Measurements from ENCODE around the gene SRGAP1.

SRGAP1 gene

DNA sequence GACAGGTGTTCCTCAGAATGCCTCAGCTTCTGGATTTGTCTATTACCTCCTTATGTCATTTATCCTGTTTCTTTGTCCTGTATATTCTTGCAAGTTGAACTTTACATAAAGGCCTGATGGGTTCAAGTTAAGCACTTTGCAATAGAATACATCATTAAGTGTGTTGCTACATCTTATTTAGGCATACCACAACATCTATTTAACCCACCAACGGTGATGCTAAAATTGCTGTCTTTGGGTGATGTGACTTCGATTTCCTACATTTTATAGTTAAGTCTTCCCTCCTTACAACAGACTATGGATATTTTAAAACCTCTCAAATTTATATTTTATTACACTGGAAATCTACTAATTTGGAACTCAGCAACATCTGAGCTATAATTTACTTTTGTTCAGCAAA is 206.6 kb downstream of the SRGAP1 start:
- no peak overlapping the region for H3K4me3 ChIP-seq (ENCODE audit: control insufficient read depth in 1 of 7, extremely low read depth in 1 of 7, insufficient read depth in 4 of 7, low read depth in 2 of 7, low read length in 6 of 7)
- CTCF ChIA-PET, result interaction anchor here (1.1 kb wide), 1 partner anchor 9 kb away, joined by 3 read pairs; no protein-coding TSS in a partner anchor
- WGBS (ENCODE audit: insufficient coverage), result no CpG with 5 or more reads among the region's 2 CpGs

DNA sequence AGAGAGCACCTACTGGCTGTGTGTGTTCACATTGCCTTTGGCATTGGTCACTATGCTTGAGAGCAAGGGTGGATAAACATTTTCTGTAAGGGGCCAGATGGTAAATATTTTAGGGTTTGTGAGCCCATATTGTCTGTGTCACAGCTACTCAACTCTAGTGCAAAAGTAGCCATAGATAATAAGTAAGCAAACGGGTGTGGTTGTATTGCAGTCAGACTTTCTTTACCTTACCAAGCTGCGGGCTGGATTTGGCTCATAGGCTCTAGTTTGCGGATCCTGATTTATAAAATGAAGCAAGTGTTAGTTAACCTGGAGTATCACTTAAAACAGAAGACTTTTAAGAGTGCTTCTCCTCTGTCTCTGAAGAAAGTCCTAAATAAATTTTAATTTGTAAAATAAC is 208.6 kb downstream of the SRGAP1 start:
- H3K9me3 ChIP-seq (ENCODE audit: control extremely low read depth in 1 of 5, control insufficient read depth in 4 of 5, insufficient read depth in 2 of 5, low read depth in 1 of 5, low read length in 4 of 5), result no peaks in the 10 kb centered on the region
- 90% methylated on average over 2 of the region's 3 CpGs for WGBS (ENCODE audit: insufficient coverage)
- ChIA-PET CTCF (no interaction called here), POLR2A (no interaction called here)
- H3K4me3 ChIP-seq (ENCODE audit: control insufficient read depth in 1 of 7, extremely low read depth in 1 of 7, insufficient read depth in 4 of 7, low read depth in 2 of 7, low read length in 6 of 7), result no peak overlapping the region
- no peaks in the 10 kb centered on the region for H3K36me3 ChIP-seq (ENCODE audit: control insufficient read depth in 4 of 4, insufficient read depth in 4 of 4, low read length in 3 of 4)
- H3K27ac ChIP-seq (ENCODE audit: insufficient read depth in 1 of 2, low read depth in 1 of 2, low read length in 2 of 2, poor library complexity in 1 of 2, severe bottlenecking in 2 of 2), result no peak overlapping the region
- no peaks in the 10 kb centered on the region for H3K27me3 ChIP-seq (replicated peaks in 2 of 5; ENCODE audit: control insufficient read depth in 4 of 5, insufficient read depth in 5 of 5, low read length in 4 of 5)
- no peak for DNase-seq
- no peaks in the 10 kb centered on the region for H3K4me1 ChIP-seq (ENCODE audit: control extremely low read depth in 1 of 4, control insufficient read depth in 4 of 4, insufficient read depth in 4 of 4, low read length in 3 of 4)

More for the DNA sequence above, 206.6 kb downstream of the SRGAP1 start:
- H3K27ac ChIP-seq (ENCODE audit: insufficient read depth in 1 of 2, low read depth in 1 of 2, low read length in 2 of 2, poor library complexity in 1 of 2, severe bottlenecking in 2 of 2), result no peak overlapping the region
- H3K4me1 ChIP-seq (ENCODE audit: control extremely low read depth in 1 of 4, control insufficient read depth in 4 of 4, insufficient read depth in 4 of 4, low read length in 3 of 4), result no peaks in the 10 kb centered on the region
- H3K9me3 ChIP-seq (ENCODE audit: control extremely low read depth in 1 of 5, control insufficient read depth in 4 of 5, insufficient read depth in 2 of 5, low read depth in 1 of 5, low read length in 4 of 5), result no peaks in the 10 kb centered on the region
- no peaks in the 10 kb centered on the region for H3K27me3 ChIP-seq (replicated peaks in 2 of 5; ENCODE audit: control insufficient read depth in 4 of 5, insufficient read depth in 5 of 5, low read length in 4 of 5)
- no peaks in the 10 kb centered on the region for H3K36me3 ChIP-seq (ENCODE audit: control insufficient read depth in 4 of 4, insufficient read depth in 4 of 4, low read length in 3 of 4)
- no peak for DNase-seq
- POLR2A ChIA-PET, result no interaction called here

DNA sequence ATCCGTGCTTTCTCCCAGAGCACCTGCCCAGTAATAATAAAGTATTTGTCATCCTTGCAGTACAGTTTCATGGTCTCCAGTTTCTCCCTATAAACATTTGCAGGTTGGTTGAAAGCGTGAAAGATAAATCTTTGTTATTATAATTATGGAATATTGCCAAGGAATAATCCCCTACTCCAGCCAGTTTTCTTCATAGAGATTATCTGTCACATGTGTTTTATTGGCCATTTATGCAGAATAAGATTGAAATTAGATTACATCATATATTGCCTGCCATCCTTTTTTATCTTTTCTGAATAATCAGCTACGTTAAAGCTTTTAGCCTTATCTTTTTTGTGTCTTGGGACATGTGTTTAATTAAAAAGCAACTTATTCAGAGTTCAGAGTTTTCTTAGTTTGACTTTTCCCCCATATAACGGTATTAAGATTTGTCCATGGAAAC is 209.6 kb downstream of the SRGAP1 start:
- no peak for DNase-seq
- Histone ChIP-seq H3K4me1 (ENCODE audit: control extremely low read depth in 1 of 4, control insufficient read depth in 4 of 4, insufficient read depth in 4 of 4, low read length in 3 of 4) (no peaks in the 10 kb centered on the region), H3K9me3 (ENCODE audit: control extremely low read depth in 1 of 5, control insufficient read depth in 4 of 5, insufficient read depth in 2 of 5, low read depth in 1 of 5, low read length in 4 of 5) (no peaks in the 10 kb centered on the region), H3K27me3 (replicated peaks in 2 of 5; ENCODE audit: control insufficient read depth in 4 of 5, insufficient read depth in 5 of 5, low read length in 4 of 5) (no peaks in the 10 kb centered on the region), H3K27ac (ENCODE audit: insufficient read depth in 1 of 2, low read depth in 1 of 2, low read length in 2 of 2, poor library complexity in 1 of 2, severe bottlenecking in 2 of 2) (no peak overlapping the region), H3K4me3 (ENCODE audit: control insufficient read depth in 1 of 7, extremely low read depth in 1 of 7, insufficient read depth in 4 of 7, low read depth in 2 of 7, low read length in 6 of 7) (no peak overlapping the region), H3K36me3 (ENCODE audit: control insufficient read depth in 4 of 4, insufficient read depth in 4 of 4, low read length in 3 of 4) (no peaks in the 10 kb centered on the region)
- ChIA-PET POLR2A (no interaction called here), CTCF (no interaction called here)
- WGBS (ENCODE audit: insufficient coverage), result no CpG with 5 or more reads among the region's 4 CpGs

DNA sequence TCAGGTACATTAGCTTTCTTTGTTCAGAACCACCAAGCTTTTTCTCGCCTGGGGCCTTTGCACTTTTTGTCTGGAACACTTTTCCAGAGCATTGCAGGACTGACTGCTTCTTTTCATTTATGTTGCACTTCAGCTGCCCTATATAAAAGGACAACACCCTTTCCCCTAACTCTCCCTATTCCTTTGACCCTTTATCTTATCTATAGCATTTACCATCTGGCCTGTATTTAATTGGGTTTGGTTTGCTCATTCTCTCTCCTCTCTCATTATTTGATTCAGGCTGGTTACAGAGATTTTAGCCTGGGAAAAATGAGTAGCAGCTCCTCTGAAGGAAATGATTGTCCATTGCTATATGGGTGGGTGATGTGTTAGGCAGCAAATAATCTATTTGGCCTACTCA is 212.2 kb downstream of the SRGAP1 start:
- H3K4me3 ChIP-seq (ENCODE audit: control insufficient read depth in 1 of 7, extremely low read depth in 1 of 7, insufficient read depth in 4 of 7, low read depth in 2 of 7, low read length in 6 of 7), result no peak overlapping the region
- no peaks in the 10 kb centered on the region for H3K27me3 ChIP-seq (replicated peaks in 2 of 5; ENCODE audit: control insufficient read depth in 4 of 5, insufficient read depth in 5 of 5, low read length in 4 of 5)
- no peak for DNase-seq
- H3K4me1 ChIP-seq (ENCODE audit: control extremely low read depth in 1 of 4, control insufficient read depth in 4 of 4, insufficient read depth in 4 of 4, low read length in 3 of 4), result no peaks in the 10 kb centered on the region
- no peaks in the 10 kb centered on the region for H3K9me3 ChIP-seq (ENCODE audit: control extremely low read depth in 1 of 5, control insufficient read depth in 4 of 5, insufficient read depth in 2 of 5, low read depth in 1 of 5, low read length in 4 of 5)
- ChIA-PET CTCF (no interaction called here), POLR2A (no interaction called here)
- H3K27ac ChIP-seq (ENCODE audit: insufficient read depth in 1 of 2, low read depth in 1 of 2, low read length in 2 of 2, poor library complexity in 1 of 2, severe bottlenecking in 2 of 2), result no peak overlapping the region
- no peaks in the 10 kb centered on the region for H3K36me3 ChIP-seq (ENCODE audit: control insufficient read depth in 4 of 4, insufficient read depth in 4 of 4, low read length in 3 of 4)
- WGBS (ENCODE audit: insufficient coverage), result 100% methylated on average over 1 of the region's 1 CpG

DNA sequence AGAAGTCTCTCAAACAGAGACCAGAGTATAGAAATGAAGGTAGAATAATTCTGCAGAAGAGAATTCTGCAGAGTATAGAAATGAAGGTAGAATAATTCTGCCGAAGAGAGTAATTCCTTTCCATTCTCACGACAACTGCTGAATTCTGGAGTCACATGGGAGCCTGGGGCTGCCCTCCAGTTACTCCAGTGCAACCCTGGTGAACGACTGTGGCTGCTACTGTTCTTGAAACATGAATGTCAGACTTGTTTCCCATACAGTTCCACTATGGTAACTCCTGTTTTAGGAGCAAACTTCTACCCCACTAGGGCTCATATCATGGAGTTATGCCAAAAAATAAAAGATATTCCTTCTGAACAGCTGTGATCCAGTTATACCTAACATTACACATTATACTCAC is 213.2 kb downstream of the SRGAP1 start:
- DNase-seq, result no peak
- ChIA-PET CTCF (no interaction called here), POLR2A (no interaction called here)
- Histone ChIP-seq H3K4me3 (ENCODE audit: control insufficient read depth in 1 of 7, extremely low read depth in 1 of 7, insufficient read depth in 4 of 7, low read depth in 2 of 7, low read length in 6 of 7) (no peak overlapping the region), H3K27me3 (replicated peaks in 2 of 5; ENCODE audit: control insufficient read depth in 4 of 5, insufficient read depth in 5 of 5, low read length in 4 of 5) (no peaks in the 10 kb centered on the region), H3K27ac (ENCODE audit: insufficient read depth in 1 of 2, low read depth in 1 of 2, low read length in 2 of 2, poor library complexity in 1 of 2, severe bottlenecking in 2 of 2) (no peak overlapping the region), H3K9me3 (ENCODE audit: control extremely low read depth in 1 of 5, control insufficient read depth in 4 of 5, insufficient read depth in 2 of 5, low read depth in 1 of 5, low read length in 4 of 5) (no peaks in the 10 kb centered on the region), H3K36me3 (ENCODE audit: control insufficient read depth in 4 of 4, insufficient read depth in 4 of 4, low read length in 3 of 4) (no peaks in the 10 kb centered on the region), H3K4me1 (ENCODE audit: control extremely low read depth in 1 of 4, control insufficient read depth in 4 of 4, insufficient read depth in 4 of 4, low read length in 3 of 4) (no peaks in the 10 kb centered on the region)
- WGBS (ENCODE audit: insufficient coverage), result 100% methylated on average over 3 of the region's 3 CpGs

DNA sequence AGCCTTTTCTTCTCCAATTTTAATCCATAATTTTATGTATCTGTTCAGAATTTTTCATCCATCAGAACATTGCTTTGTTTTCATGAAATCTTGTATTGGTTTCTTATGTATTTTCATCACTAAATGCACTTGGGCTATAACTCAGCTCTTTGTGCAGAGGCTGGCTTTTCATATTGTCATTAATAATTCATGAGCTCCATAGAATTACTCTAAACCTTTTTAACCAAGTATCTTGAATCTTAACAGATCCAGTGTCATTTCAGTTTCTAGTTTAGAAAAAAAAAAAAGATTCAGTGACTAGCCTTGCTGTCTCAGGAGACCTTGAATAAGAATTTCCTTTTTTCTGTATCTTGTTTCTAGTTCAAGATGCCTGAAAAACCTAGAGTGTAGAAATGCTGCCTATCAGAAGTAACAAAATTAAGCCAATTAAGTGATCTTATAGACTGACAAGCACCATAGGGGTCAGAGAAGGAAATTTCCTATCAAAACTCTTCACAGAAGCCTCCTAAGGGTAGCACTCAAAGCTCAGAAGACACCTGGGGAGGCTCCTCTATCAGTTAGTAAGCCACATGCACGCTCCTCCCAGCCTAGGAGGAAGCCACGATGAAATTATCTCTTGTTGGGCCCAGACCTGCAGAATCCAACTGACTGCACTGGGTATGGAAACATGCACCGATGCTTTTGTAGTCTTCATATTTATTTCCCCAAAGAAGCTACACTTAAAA is 214.2 kb downstream of the SRGAP1 start:
- H3K4me1 ChIP-seq (ENCODE audit: control extremely low read depth in 1 of 4, control insufficient read depth in 4 of 4, insufficient read depth in 4 of 4, low read length in 3 of 4), result no peaks in the 10 kb centered on the region
- H3K4me3 ChIP-seq (ENCODE audit: control insufficient read depth in 1 of 7, extremely low read depth in 1 of 7, insufficient read depth in 4 of 7, low read depth in 2 of 7, low read length in 6 of 7), result no peak overlapping the region
- H3K36me3 ChIP-seq (ENCODE audit: control insufficient read depth in 4 of 4, insufficient read depth in 4 of 4, low read length in 3 of 4), result no peaks in the 10 kb centered on the region
- no peaks in the 10 kb centered on the region for H3K27me3 ChIP-seq (replicated peaks in 2 of 5; ENCODE audit: control insufficient read depth in 4 of 5, insufficient read depth in 5 of 5, low read length in 4 of 5)
- 100% methylated on average over 3 of the region's 3 CpGs for WGBS (ENCODE audit: insufficient coverage)
- ChIA-PET CTCF (no interaction called here), POLR2A (no interaction called here)
- no peak overlapping the region for H3K27ac ChIP-seq (ENCODE audit: insufficient read depth in 1 of 2, low read depth in 1 of 2, low read length in 2 of 2, poor library complexity in 1 of 2, severe bottlenecking in 2 of 2)
- no peaks in the 10 kb centered on the region for H3K9me3 ChIP-seq (ENCODE audit: control extremely low read depth in 1 of 5, control insufficient read depth in 4 of 5, insufficient read depth in 2 of 5, low read depth in 1 of 5, low read length in 4 of 5)
- no peak for DNase-seq

DNA sequence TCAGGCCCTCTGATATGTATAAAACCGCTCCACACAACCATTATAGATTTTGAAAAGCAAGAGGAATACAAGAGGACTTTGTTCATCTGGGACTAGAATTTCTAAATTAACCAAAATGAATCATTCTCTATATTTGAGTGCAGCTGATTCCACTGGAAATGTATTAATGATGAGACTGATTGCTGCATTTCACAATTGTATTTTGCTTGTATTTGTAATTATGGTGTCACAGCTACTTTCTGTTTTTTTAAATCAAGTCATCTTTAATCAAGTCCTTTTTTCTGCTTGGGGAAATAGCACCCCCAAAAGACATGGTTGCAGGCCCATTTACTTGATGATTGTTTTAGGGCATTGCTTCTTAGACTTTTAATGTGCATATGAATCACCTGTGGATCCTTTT is 215.2 kb downstream of the SRGAP1 start:
- Histone ChIP-seq H3K9me3 (ENCODE audit: control extremely low read depth in 1 of 5, control insufficient read depth in 4 of 5, insufficient read depth in 2 of 5, low read depth in 1 of 5, low read length in 4 of 5) (no peaks in the 10 kb centered on the region), H3K27ac (ENCODE audit: insufficient read depth in 1 of 2, low read depth in 1 of 2, low read length in 2 of 2, poor library complexity in 1 of 2, severe bottlenecking in 2 of 2) (no peak overlapping the region), H3K36me3 (ENCODE audit: control insufficient read depth in 4 of 4, insufficient read depth in 4 of 4, low read length in 3 of 4) (no peaks in the 10 kb centered on the region), H3K4me1 (ENCODE audit: control extremely low read depth in 1 of 4, control insufficient read depth in 4 of 4, insufficient read depth in 4 of 4, low read length in 3 of 4) (no peaks in the 10 kb centered on the region), H3K4me3 (ENCODE audit: control insufficient read depth in 1 of 7, extremely low read depth in 1 of 7, insufficient read depth in 4 of 7, low read depth in 2 of 7, low read length in 6 of 7) (no peak overlapping the region), H3K27me3 (replicated peaks in 2 of 5; ENCODE audit: control insufficient read depth in 4 of 5, insufficient read depth in 5 of 5, low read length in 4 of 5) (no peaks in the 10 kb centered on the region)
- no peak for DNase-seq
- POLR2A ChIA-PET, result no interaction called here
- WGBS (ENCODE audit: insufficient coverage), result no CpG with 5 or more reads among the region's 1 CpG
- CTCF ChIA-PET, result no interaction called here
